Neural cell (in vitro differentiated cells): ENCODE results near the gene TMEFF2. TPM values are rescaled to one million over a fixed set of nuclear protein-coding genes. Genes with fewer than 3 reads are reported as not detected.
A peak's percentile ranks its signal among the peaks of the same experiment; 100 is the strongest.

ENCODE experiments used
- H2AFZ ChIP-seq: fragments of 200-600, 300-800 bp; sonication (generic), shearing (Covaris generic); 2 replicates; pipeline ENCODE4 v1.6.0; 2014; ENCODE audit warnings: low read depth, mild to moderate bottlenecking, antibody characterized with exemption, low read length, moderate library complexity
- H3F3A ChIP-seq: fragments of 200-600 bp; shearing (Covaris generic); 2 replicates; pipeline ENCODE4 v1.6.1; 2016; ENCODE audit warnings: mild to moderate bottlenecking, moderate library complexity, mixed read lengths, antibody characterized with exemption, low read length; ENCODE audit not compliant: insufficient read depth, poor library complexity, severe bottlenecking
- H3K27ac ChIP-seq: fragments of 200-600, 300-800 bp; sonication (generic), shearing (Covaris generic); 2 replicates; pipeline ENCODE4 v1.5.1; 2014; ENCODE audit warnings: mild to moderate bottlenecking, low read length, moderate library complexity
- H3K27me3 ChIP-seq: fragments of 300-800, 200-600 bp; sonication (generic), shearing (Covaris generic); 2 replicates; pipeline ENCODE4 v1.6.0; 2014; ENCODE audit warnings: mild to moderate bottlenecking, low read depth, low read length, moderate library complexity; ENCODE audit not compliant: insufficient read depth
- H3K36me3 ChIP-seq: fragments of 300-800, 200-600 bp; sonication (generic), shearing (Covaris generic); 2 replicates; pipeline ENCODE4 v1.5.1; 2014; ENCODE audit warnings: mild to moderate bottlenecking, antibody characterized with exemption, low read length, moderate library complexity; ENCODE audit not compliant: insufficient read depth
- H3K4me2 ChIP-seq: fragments of 300-800, 200-600 bp; sonication (generic), shearing (Covaris generic); 2 replicates; pipeline ENCODE4 v1.6.0; 2014; ENCODE audit warnings: mild to moderate bottlenecking, low read length
- H3K4me3 ChIP-seq: fragments of 300-800, 200-600 bp; sonication (generic), shearing (Covaris generic); 2 replicates; pipeline ENCODE4 v1.5.1; 2014; ENCODE audit warnings: mild to moderate bottlenecking, low read length, moderate library complexity
- H3K79me2 ChIP-seq: fragments of 200-600 bp; shearing (Covaris generic); replicated peaks from 2 replicates; pipeline ENCODE4 v1.6.0; 2014; ENCODE audit warnings: mild to moderate bottlenecking, low read length, moderate library complexity; ENCODE audit not compliant: insufficient read depth
- H3K9ac ChIP-seq: fragments of 300-800, 200-600 bp; sonication (generic), shearing (Covaris generic); 2 replicates; pipeline ENCODE4 v1.6.1; 2016; ENCODE audit warnings: mild to moderate bottlenecking, low read length, mixed read lengths
- H3K9me2 ChIP-seq: fragments of 200-600 bp; shearing (Covaris generic); 2 replicates; pipeline ENCODE4 v1.6.1; 2016; ENCODE audit warnings: mild to moderate bottlenecking, low read length, mixed read lengths; ENCODE audit not compliant: insufficient read depth
- H3K9me3 ChIP-seq: fragments of 200-600, 300-800 bp; sonication (generic), shearing (Covaris generic); 2 replicates; pipeline ENCODE4 v1.6.1; 2016; ENCODE audit warnings: mild to moderate bottlenecking, mixed run types, low read length, moderate library complexity, mixed read lengths
- H4K20me1 ChIP-seq: fragments of 200-600 bp; shearing (Covaris generic); 2 replicates; pipeline ENCODE4 v1.6.1; 2016; ENCODE audit warnings: mild to moderate bottlenecking, mixed run types; ENCODE audit not compliant: insufficient read depth
- EP300 ChIP-seq: fragments of 450-650 bp; conservative IDR thresholded peaks from 2 replicates; pipeline ENCODE4 v1.6.1; 2014; ENCODE audit warnings: antibody characterized with exemption, mild to moderate bottlenecking, moderate library complexity; ENCODE audit not compliant: poor library complexity, severe bottlenecking
- EZH2 ChIP-seq: fragments of 200-600, 300-800 bp; shearing (Covaris generic), sonication (generic); IDR thresholded peaks from 2 replicates; pipeline ENCODE4 v1.6.1; 2014; ENCODE audit warnings: antibody characterized with exemption, low read length, borderline replicate concordance, mild to moderate bottlenecking; ENCODE audit not compliant: insufficient read depth, poor library complexity, severe bottlenecking
- MXI1 ChIP-seq: fragments of 450-650 bp; conservative IDR thresholded peaks from 2 replicates; pipeline ENCODE4 v1.6.1; 2014; ENCODE audit warnings: antibody characterized with exemption, mild to moderate bottlenecking; ENCODE audit not compliant: poor library complexity, severe bottlenecking
- POLR2AphosphoS5 ChIP-seq: IDR thresholded peaks from 2 replicates; pipeline ENCODE4 v1.6.1; 2012
- RAD21 ChIP-seq: fragments of 450-650 bp; conservative IDR thresholded peaks from 2 replicates; pipeline ENCODE4 v1.6.1; 2014; ENCODE audit warnings: antibody characterized with exemption, mild to moderate bottlenecking, moderate library complexity
- SMC3 ChIP-seq: fragments of 450-650 bp; conservative IDR thresholded peaks from 2 replicates; pipeline ENCODE4 v1.6.1; 2014; ENCODE audit warnings: antibody characterized with exemption, mild to moderate bottlenecking, moderate library complexity; ENCODE audit not compliant: poor library complexity
- TAF1 ChIP-seq: IDR thresholded peaks from 2 replicates; pipeline ENCODE4 v1.6.1; 2012; ENCODE audit warnings: low read depth
- polyA plus RNA-seq: library from polyadenylated mRNA; depleted of rRNA; stranded (reverse); fragments of >200 nt; gene quantifications from 2 replicates; pipeline ENCODE4 v1.2.3, GENCODE V29; 2014
- TF ChIP-seq, protein P1 (sequence below): fragments of 450-650 bp; IDR thresholded peaks from 2 replicates; pipeline ENCODE4 v1.5.1; 2014; ENCODE audit warnings: antibody characterized with exemption, mild to moderate bottlenecking, moderate library complexity; ENCODE audit not compliant: poor library complexity, severe bottlenecking
- TF ChIP-seq, protein P2 (sequence below): IDR thresholded peaks from 2 replicates; pipeline ENCODE4 v1.6.1; 2012; ENCODE audit warnings: borderline replicate concordance

Gene TMEFF2
- polyA plus RNA-seq, 1 donor from 2014 or later = 24.6 TPM

DNA sequence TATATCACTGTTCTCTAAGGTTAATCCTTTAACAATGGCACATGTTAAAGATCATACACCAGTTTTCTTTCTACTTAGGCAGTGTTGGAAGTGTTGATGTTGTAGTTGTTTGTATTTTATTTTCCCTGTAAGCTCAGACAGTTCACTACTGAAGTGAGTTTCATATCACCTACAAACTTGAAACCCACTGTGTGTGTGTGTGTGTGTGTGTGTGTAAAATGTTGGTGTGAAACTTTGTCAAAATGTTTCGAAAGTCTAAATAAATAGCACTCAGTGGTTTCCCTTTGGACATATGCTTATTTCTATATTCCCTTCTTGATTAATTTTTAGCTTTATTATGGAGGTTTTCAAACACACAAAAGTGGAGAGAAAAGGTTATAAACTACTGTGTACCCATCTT is 268.1 kb downstream of the TMEFF2 start:
- Histone ChIP-seq H4K20me1 (no peaks in the 10 kb centered on the region), H3K36me3 (no peaks in the 10 kb centered on the region), H2AFZ (no peak overlapping the region), H3K79me2 (no peaks in the 10 kb centered on the region), H3K9me2 (no peaks in the 10 kb centered on the region), H3F3A (no peaks in the 10 kb centered on the region), H3K4me3 (no peak overlapping the region), H3K9me3 (no peaks in the 10 kb centered on the region), H3K9ac (no peak overlapping the region), H3K27me3 (no peaks in the 10 kb centered on the region), H3K27ac (no peak overlapping the region), H3K4me2 (no peak overlapping the region)
- TF ChIP-seq TAF1 = no peak
- TF ChIP-seq, protein P1, sequence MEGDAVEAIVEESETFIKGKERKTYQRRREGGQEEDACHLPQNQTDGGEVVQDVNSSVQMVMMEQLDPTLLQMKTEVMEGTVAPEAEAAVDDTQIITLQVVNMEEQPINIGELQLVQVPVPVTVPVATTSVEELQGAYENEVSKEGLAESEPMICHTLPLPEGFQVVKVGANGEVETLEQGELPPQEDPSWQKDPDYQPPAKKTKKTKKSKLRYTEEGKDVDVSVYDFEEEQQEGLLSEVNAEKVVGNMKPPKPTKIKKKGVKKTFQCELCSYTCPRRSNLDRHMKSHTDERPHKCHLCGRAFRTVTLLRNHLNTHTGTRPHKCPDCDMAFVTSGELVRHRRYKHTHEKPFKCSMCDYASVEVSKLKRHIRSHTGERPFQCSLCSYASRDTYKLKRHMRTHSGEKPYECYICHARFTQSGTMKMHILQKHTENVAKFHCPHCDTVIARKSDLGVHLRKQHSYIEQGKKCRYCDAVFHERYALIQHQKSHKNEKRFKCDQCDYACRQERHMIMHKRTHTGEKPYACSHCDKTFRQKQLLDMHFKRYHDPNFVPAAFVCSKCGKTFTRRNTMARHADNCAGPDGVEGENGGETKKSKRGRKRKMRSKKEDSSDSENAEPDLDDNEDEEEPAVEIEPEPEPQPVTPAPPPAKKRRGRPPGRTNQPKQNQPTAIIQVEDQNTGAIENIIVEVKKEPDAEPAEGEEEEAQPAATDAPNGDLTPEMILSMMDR = no peak
- no peak for TF ChIP-seq EZH2
- no peak for TF ChIP-seq MXI1
- TF ChIP-seq EP300 = no peak
- TF ChIP-seq SMC3 = no peak
- TF ChIP-seq POLR2AphosphoS5 = no peak

DNA sequence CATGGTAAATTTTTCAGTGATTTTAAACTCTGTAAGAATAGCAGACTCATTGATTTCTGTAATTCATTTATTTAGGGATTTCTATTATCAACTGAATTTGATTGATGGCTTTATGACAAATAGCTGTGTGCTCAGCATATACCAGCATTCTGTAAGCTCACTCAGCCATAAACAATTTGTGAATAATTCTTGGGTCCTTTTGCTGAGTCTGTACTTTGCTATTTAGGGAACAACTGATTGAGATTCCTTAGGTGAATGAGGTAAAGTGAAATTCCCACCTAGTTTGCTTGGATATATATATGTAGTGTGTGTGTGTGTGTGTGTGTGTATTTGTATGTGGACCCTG is 271.1 kb downstream of the TMEFF2 start:
- Histone ChIP-seq H2AFZ (no peak overlapping the region), H3K9me3 (no peaks in the 10 kb centered on the region), H3K4me2 (no peak overlapping the region), H3K27me3 (no peaks in the 10 kb centered on the region), H3K79me2 (no peaks in the 10 kb centered on the region), H3K4me3 (no peak overlapping the region), H3K9ac (no peak overlapping the region), H3F3A (peaks cover 3% of the 10 kb centered on the region), H4K20me1 (no peaks in the 10 kb centered on the region), H3K27ac (no peak overlapping the region), H3K36me3 (no peaks in the 10 kb centered on the region), H3K9me2 (no peaks in the 10 kb centered on the region)
- TF ChIP-seq, protein P1 = no peak
- TF ChIP-seq TAF1 (no peak), POLR2AphosphoS5 (no peak), EP300 (peak; percentile 28), SMC3 (no peak), EZH2 (no peak), RAD21 (no peak)
- TF ChIP-seq, protein P2, sequence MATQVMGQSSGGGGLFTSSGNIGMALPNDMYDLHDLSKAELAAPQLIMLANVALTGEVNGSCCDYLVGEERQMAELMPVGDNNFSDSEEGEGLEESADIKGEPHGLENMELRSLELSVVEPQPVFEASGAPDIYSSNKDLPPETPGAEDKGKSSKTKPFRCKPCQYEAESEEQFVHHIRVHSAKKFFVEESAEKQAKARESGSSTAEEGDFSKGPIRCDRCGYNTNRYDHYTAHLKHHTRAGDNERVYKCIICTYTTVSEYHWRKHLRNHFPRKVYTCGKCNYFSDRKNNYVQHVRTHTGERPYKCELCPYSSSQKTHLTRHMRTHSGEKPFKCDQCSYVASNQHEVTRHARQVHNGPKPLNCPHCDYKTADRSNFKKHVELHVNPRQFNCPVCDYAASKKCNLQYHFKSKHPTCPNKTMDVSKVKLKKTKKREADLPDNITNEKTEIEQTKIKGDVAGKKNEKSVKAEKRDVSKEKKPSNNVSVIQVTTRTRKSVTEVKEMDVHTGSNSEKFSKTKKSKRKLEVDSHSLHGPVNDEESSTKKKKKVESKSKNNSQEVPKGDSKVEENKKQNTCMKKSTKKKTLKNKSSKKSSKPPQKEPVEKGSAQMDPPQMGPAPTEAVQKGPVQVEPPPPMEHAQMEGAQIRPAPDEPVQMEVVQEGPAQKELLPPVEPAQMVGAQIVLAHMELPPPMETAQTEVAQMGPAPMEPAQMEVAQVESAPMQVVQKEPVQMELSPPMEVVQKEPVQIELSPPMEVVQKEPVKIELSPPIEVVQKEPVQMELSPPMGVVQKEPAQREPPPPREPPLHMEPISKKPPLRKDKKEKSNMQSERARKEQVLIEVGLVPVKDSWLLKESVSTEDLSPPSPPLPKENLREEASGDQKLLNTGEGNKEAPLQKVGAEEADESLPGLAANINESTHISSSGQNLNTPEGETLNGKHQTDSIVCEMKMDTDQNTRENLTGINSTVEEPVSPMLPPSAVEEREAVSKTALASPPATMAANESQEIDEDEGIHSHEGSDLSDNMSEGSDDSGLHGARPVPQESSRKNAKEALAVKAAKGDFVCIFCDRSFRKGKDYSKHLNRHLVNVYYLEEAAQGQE = no peak
